K562 (cell line): ENCODE results near the gene POM121L12. TPM values are rescaled to one million over a fixed set of nuclear protein-coding genes. Genes with fewer than 3 reads are reported as not detected.

Experiments used
- ATAC-seq: fragments of 200-7000 bp; cut with Tn5 transposase; 3 replicates; pipeline ENCODE4 v1.9.1; 2020; ENCODE audit warnings: moderate library complexity
- BruUV-seq: library from RNA; stranded (reverse); fragments of 400-500 nt; replicated peaks from 2 replicates; lab custom pipeline; 2021; lab: Mats Ljungman, UMichigan
- CTCF ChIA-PET: fragments of 300-600 bp; formaldehyde crosslinking; extraction: SDS; loops from one replicate; lab custom pipeline; 2021; ENCODE audit warnings: low intra/inter-chr PET ratio; lab: Yijun Ruan, JAX
- POLR2A ChIA-PET: fragments of 300-600, 350-650 bp; sonication (Branson Sonifier 250); formaldehyde crosslinking; extraction: SDS; loops from one replicate; lab custom pipeline; 2021; ENCODE audit warnings: antibody characterized with exemption, inconsistent platforms; lab: Yijun Ruan, JAX
- DNase-seq, 4 experiments: peaks; one replicate each; pipeline versions ENCODE4 v3.0.0 to v3.0.0-alpha.2; 2011 to 2018; ENCODE audit warnings: low spot score in 3 of 4, mixed read lengths in 3 of 4; ENCODE audit errors: extremely low read depth in 1 of 4
- FAIRE-seq: peaks from 2 replicates; lab custom pipeline; 2011; peaks lifted over from hg19 to GRCh38; lab: Jason Lieb, UNC
- H2AFZ ChIP-seq: 2 replicates; pipeline ENCODE4 v1.6.0; 2011; ENCODE audit warnings: low read depth, low read length, control low read depth, inconsistent platforms
- H3K27ac ChIP-seq: fragments of 200-600 bp; 3 replicates; pipeline ENCODE4 v1.8.0; 2011; ENCODE audit warnings: low read depth, mild to moderate bottlenecking, control low read depth, inconsistent platforms, low read length, moderate library complexity, mixed read lengths; ENCODE audit errors: extremely low read depth
- H3K27me3 ChIP-seq, 2 experiments: fragments of 300-600 bp in 1 of 2; 2 replicates in 1 of 2; 3 replicates in 1 of 2; pipeline versions ENCODE4 v1.6.0 to v1.8.0; 2011; ENCODE audit warnings: inconsistent platforms in 2 of 2, low read length in 2 of 2, mild to moderate bottlenecking in 1 of 2, mixed read lengths in 1 of 2, moderate library complexity in 1 of 2; ENCODE audit not compliant: control insufficient read depth in 2 of 2, insufficient read depth in 2 of 2
- H3K36me3 ChIP-seq: fragments of 300-600 bp; 3 replicates; pipeline ENCODE4 v1.8.0; 2011; ENCODE audit warnings: mild to moderate bottlenecking, low read length, inconsistent platforms; ENCODE audit not compliant: control insufficient read depth, insufficient read depth
- H3K4me1 ChIP-seq, 2 experiments: fragments of 200-600 bp in 1 of 2; replicated peaks in 1 of 2; 2 replicates in 1 of 2; 3 replicates in 1 of 2; pipeline versions ENCODE4 v1.5.1 to v1.8.0; 2011; ENCODE audit warnings: inconsistent platforms in 2 of 2, low read length in 2 of 2, mild to moderate bottlenecking in 1 of 2, mixed read lengths in 1 of 2, moderate library complexity in 1 of 2; ENCODE audit not compliant: control insufficient read depth in 2 of 2, insufficient read depth in 2 of 2
- H3K4me2 ChIP-seq: 2 replicates; pipeline ENCODE4 v1.6.1; 2011; ENCODE audit warnings: low read length, control low read depth, inconsistent platforms, mixed read lengths; ENCODE audit not compliant: insufficient read depth
- H3K4me3 ChIP-seq: fragments of 200-600 bp; sonication (generic), shearing (Covaris generic); 2 replicates; pipeline ENCODE4 v1.5.1; 2016; ENCODE audit warnings: control low read depth, inconsistent platforms
- H3K79me2 ChIP-seq: fragments of 200-600 bp; 3 replicates; pipeline ENCODE4 v1.8.0; 2011; ENCODE audit warnings: low read length, inconsistent platforms; ENCODE audit not compliant: control insufficient read depth, insufficient read depth
- H3K9ac ChIP-seq, 2 experiments: 2 replicates each; pipeline versions ENCODE4 v1.6.0 to v1.6.1; 2011; ENCODE audit warnings: low read depth in 2 of 2, low read length in 2 of 2, control low read depth in 1 of 2, inconsistent platforms in 1 of 2, mild to moderate bottlenecking in 1 of 2, mixed read lengths in 1 of 2; ENCODE audit not compliant: insufficient read depth in 1 of 2
- H3K9me1 ChIP-seq: one replicate; pipeline ENCODE4 v1.6.0; 2011; ENCODE audit warnings: inconsistent platforms, mild to moderate bottlenecking, low read length, moderate library complexity; ENCODE audit not compliant: control insufficient read depth, insufficient read depth
- H3K9me3 ChIP-seq: replicated peaks from 2 replicates; pipeline ENCODE4 v1.5.1; 2011; ENCODE audit warnings: low read depth, low read length, inconsistent platforms; ENCODE audit not compliant: control insufficient read depth, insufficient read depth
- H4K20me1 ChIP-seq: replicated peaks from 2 replicates; pipeline ENCODE4 v1.6.1; 2011; ENCODE audit warnings: low read length, inconsistent platforms, mixed read lengths; ENCODE audit not compliant: control insufficient read depth, insufficient read depth
- POLR2AphosphoS5 ChIP-seq: IDR thresholded peaks from 2 replicates; pipeline ENCODE4 v1.6.1; 2011; ENCODE audit warnings: mild to moderate bottlenecking, low read depth, low read length, moderate library complexity; ENCODE audit not compliant: control insufficient read depth, insufficient read depth
- STAT5A ChIP-seq: IDR thresholded peaks from 2 replicates; pipeline ENCODE4 v1.6.1; 2012; ENCODE audit warnings: low read length, inconsistent platforms, borderline replicate concordance
- ZNF445 ChIP-seq: fragments of 250-450 bp; sonication (Bioruptor Pico); IDR thresholded peaks from 2 replicates; pipeline ENCODE4 v1.4.0; 2020; ENCODE audit warnings: low read depth, mild to moderate bottlenecking, moderate library complexity
- WGBS: fragments of 100-300 bp; shearing (Covaris generic); methylation state at CpG from one replicate; pipeline ENCODE4 v1.1.6; 2016; ENCODE audit warnings: low coverage, mixed read lengths; ENCODE audit not compliant: insufficient coverage; ENCODE audit errors: missing lambda C conversion rate; 5-methylcytosine and 5-hydroxymethylcytosine counted together
- in situ Hi-C: fragments of 300-500 bp; cut with MboI; formaldehyde crosslinking; loops from 4 replicates; pipeline ENCODE4 v1.15.0; 2018; ENCODE audit warnings: inconsistent platforms, mixed read lengths
- intact Hi-C: fragments of 100-400 bp; cut with micrococcal nuclease; formaldehyde crosslinking; loops from 2 replicates; pipeline ENCODE4 v1.14.2; 2022
- polyA plus RNA-seq, 8 experiments: library from polyadenylated mRNA; depleted of rRNA in 4 of 8; stranded (reverse) in 5 of 8; unstranded in 3 of 8; fragments of >200 nt; fragmentation: Nextera tagmentation in 2 of 8; fragmentation: Illumina TruSeq in 1 of 8; extraction: Ambion mirVana in 2 of 8; extraction: Trizol in 1 of 8; gene quantifications; 2 replicates each; pipeline versions ENCODE4 v1.2.1 to v1.2.3, GENCODE V29; 2011 to 2014; ENCODE audit warnings: inconsistent platforms in 1 of 8, missing spikeins in 1 of 8
- total RNA-seq, 7 experiments: library from RNA; depleted of rRNA in 6 of 7; stranded (reverse); fragments of >200 nt in 6 of 7; fragmentation: Illumina TruSeq in 2 of 7; extraction: Trizol in 2 of 7; gene quantifications; 2 replicates each; pipeline versions ENCODE4 v1.2.1 to v1.2.3, GENCODE V29; 2011 to 2021; ENCODE audit warnings: low replicate concordance in 1 of 7
- TF ChIP-seq, protein P1 (sequence below), 2 experiments: fragments of 450-650 bp in 1 of 2; IDR thresholded peaks; 2 replicates each; pipeline ENCODE4 v1.6.1; 2011 to 2017; ENCODE audit warnings: low read depth in 2 of 2, antibody characterized with exemption in 1 of 2, borderline replicate concordance in 1 of 2, low read length in 1 of 2, mild to moderate bottlenecking in 1 of 2, mixed read lengths in 1 of 2; ENCODE audit not compliant: control insufficient read depth in 1 of 2
- TF ChIP-seq, protein P2 (sequence below): fragments of 450-650 bp; IDR thresholded peaks from 2 replicates; pipeline ENCODE4 v1.6.1; 2016

Gene POM121L12
- total and polyA plus RNA-seq, 9 of the 15 experiments (the other 6 are each of a cell fraction or from before 2014, with no cell fraction given): not detected

DNA sequence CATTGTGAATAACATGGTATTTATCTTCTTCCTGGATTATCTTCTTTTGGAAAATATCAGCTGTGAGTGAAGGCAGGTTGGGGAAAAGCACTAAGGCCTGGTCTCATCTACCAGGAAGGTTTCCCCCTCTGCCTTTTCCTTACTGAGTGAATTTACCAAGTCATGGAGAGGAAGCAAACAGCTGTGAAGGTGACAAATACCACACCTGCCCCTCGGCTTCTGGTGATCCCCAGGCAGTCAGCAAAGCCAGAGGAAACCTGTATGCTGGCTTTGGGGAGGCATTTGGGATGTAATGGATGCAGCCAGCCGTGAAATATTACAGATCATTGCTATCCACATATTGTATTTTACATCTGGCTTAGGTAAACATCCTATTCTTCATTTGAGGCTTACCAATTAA lies 24.2 kb downstream of the POM121L12 start (continued):
- TF ChIP-seq ZNF445 (CRISPR knock-in tag): no peak
- no peak for TF ChIP-seq STAT5A
- TF ChIP-seq, protein P1, sequence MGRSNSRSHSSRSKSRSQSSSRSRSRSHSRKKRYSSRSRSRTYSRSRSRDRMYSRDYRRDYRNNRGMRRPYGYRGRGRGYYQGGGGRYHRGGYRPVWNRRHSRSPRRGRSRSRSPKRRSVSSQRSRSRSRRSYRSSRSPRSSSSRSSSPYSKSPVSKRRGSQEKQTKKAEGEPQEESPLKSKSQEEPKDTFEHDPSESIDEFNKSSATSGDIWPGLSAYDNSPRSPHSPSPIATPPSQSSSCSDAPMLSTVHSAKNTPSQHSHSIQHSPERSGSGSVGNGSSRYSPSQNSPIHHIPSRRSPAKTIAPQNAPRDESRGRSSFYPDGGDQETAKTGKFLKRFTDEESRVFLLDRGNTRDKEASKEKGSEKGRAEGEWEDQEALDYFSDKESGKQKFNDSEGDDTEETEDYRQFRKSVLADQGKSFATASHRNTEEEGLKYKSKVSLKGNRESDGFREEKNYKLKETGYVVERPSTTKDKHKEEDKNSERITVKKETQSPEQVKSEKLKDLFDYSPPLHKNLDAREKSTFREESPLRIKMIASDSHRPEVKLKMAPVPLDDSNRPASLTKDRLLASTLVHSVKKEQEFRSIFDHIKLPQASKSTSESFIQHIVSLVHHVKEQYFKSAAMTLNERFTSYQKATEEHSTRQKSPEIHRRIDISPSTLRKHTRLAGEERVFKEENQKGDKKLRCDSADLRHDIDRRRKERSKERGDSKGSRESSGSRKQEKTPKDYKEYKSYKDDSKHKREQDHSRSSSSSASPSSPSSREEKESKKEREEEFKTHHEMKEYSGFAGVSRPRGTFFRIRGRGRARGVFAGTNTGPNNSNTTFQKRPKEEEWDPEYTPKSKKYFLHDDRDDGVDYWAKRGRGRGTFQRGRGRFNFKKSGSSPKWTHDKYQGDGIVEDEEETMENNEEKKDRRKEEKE (IDR thresholded peaks at IDR 0.05; ENCODE audit: borderline replicate concordance in 1 of 2, control insufficient read depth in 1 of 2, low read depth in 2 of 2, low read length in 1 of 2): no peak

DNA sequence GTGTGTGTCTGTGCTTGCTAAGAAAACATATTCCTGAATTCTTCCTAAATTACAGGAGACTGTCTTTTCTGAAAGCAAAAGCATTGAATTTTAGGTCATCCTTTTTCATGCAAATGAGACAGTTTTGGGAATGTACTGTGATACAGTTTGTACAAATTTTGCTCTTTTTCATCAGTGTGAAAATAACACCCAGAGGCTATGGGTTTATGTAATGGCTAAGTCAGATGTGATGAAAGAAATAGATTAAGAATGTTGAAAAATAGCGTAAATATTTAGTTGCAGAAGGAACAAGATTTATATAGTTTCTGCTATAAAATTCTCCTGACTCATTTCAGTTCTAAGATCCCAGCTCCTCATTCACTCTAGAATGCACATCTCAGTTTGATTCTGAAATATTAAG lies 24.6 kb downstream of the POM121L12 start:
- POLR2A ChIA-PET: no interaction called here
- ATAC-seq: no peak
- Histone ChIP-seq H3K27me3 (no peaks in the 10 kb centered on the region), H4K20me1 (no peaks in the 10 kb centered on the region), H3K4me2 (no peak overlapping the region), H3K4me1 (no peaks in the 10 kb centered on the region), H3K4me3 (no peak overlapping the region), H2AFZ (no peak overlapping the region), H3K9me3 (no peaks in the 10 kb centered on the region), H3K9me1 (no peaks in the 10 kb centered on the region), H3K27ac (no peak overlapping the region), H3K36me3 (no peaks in the 10 kb centered on the region), H3K9ac (no peak overlapping the region), H3K79me2 (no peaks in the 10 kb centered on the region)
- CTCF ChIA-PET: no interaction called here
- 0% methylated on average over 1 of the region's 1 CpG for WGBS
- no peak for FAIRE-seq
- DNase-seq: no peak
- in situ Hi-C loops (no loop called here), intact Hi-C loops (no loop called here)
- no TSS peak for BruUV-seq
- TF ChIP-seq POLR2AphosphoS5: no peak
- TF ChIP-seq, protein P2, sequence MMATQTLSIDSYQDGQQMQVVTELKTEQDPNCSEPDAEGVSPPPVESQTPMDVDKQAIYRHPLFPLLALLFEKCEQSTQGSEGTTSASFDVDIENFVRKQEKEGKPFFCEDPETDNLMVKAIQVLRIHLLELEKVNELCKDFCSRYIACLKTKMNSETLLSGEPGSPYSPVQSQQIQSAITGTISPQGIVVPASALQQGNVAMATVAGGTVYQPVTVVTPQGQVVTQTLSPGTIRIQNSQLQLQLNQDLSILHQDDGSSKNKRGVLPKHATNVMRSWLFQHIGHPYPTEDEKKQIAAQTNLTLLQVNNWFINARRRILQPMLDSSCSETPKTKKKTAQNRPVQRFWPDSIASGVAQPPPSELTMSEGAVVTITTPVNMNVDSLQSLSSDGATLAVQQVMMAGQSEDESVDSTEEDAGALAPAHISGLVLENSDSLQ: no peak
